ENCODE measurements around the gene DCTN4.
"Not testable (repeated sequence)": the region's sequence is repeated elsewhere in the genome, so short reads cannot be mapped to it uniquely, and the experiment has no call there.

DCTN4 gene

GRCh38 chr5:150758531-150759333 is at the start of gene DCTN4:
TSS of gene DCTN4 (minus strand) at chr5:150759017. CDS start at chr5:150758993, 24 bp downstream.
- peak; percentile 99 for DNase-seq (ENCODE audit: low read depth)

- DNase-seq (ENCODE audit: low read depth): no peak
Measured at GRCh38 chr5:150804388-150804787, 45.6 kb upstream of the DCTN4 start.

GRCh38 chr5:150801117-150801927 is 42.5 kb upstream of the DCTN4 start:
- DNase-seq (ENCODE audit: low read depth): peak; percentile 79

GRCh38 chr5:150797384-150797783 is 38.6 kb upstream of the DCTN4 start:
- no peak for DNase-seq (ENCODE audit: low read depth)

- DNase-seq (ENCODE audit: low read depth): no peak
Measured at GRCh38 chr5:150794927-150795326, 36.1 kb upstream of the DCTN4 start.

GRCh38 chr5:150793423-150793888 is 34.6 kb upstream of the DCTN4 start:
- not testable (repeated sequence) for DNase-seq (ENCODE audit: low read depth)

GRCh38 chr5:150791536-150791935 is 32.7 kb upstream of the DCTN4 start:
- DNase-seq (ENCODE audit: low read depth): no peak

GRCh38 chr5:150789943-150790611 is 31.3 kb upstream of the DCTN4 start:
- peak; percentile 99 for DNase-seq (ENCODE audit: low read depth)

- DNase-seq (ENCODE audit: low read depth): no peak
Measured at GRCh38 chr5:150789450-150789849, 30.6 kb upstream of the DCTN4 start.

GRCh38 chr5:150788977-150789376 is 30.2 kb upstream of the DCTN4 start:
- no peak for DNase-seq (ENCODE audit: low read depth)

GRCh38 chr5:150787656-150788055 is 28.8 kb upstream of the DCTN4 start:
- no peak for DNase-seq (ENCODE audit: low read depth)

GRCh38 chr5:150786876-150787275 is 28.1 kb upstream of the DCTN4 start:
- no peak for DNase-seq (ENCODE audit: low read depth)

- no peak for DNase-seq (ENCODE audit: low read depth)
Measured at GRCh38 chr5:150785950-150786349, 27.1 kb upstream of the DCTN4 start.

GRCh38 chr5:150783422-150783928 is 24.7 kb upstream of the DCTN4 start:
- peak; percentile 97 for DNase-seq (ENCODE audit: low read depth)

- no peak for DNase-seq (ENCODE audit: low read depth)
Measured at GRCh38 chr5:150782850-150783249, 24.0 kb upstream of the DCTN4 start.

- DNase-seq (ENCODE audit: low read depth): peak; percentile 97
Measured at GRCh38 chr5:150781706-150782614, 23.1 kb upstream of the DCTN4 start.

- DNase-seq (ENCODE audit: low read depth): peak; percentile 81
Measured at GRCh38 chr5:150780816-150781221, 22.0 kb upstream of the DCTN4 start.

GRCh38 chr5:150780187-150780692 is 21.4 kb upstream of the DCTN4 start:
- DNase-seq (ENCODE audit: low read depth): peak; percentile 80

- peak; percentile 15 for DNase-seq (ENCODE audit: low read depth)
Measured at GRCh38 chr5:150779397-150780186, 20.8 kb upstream of the DCTN4 start.

All from EH (cell line).